Hair follicular keratinocyte (primary cell): Measurements from ENCODE around the gene TMEM114. TPM values are rescaled to one million over a fixed set of nuclear protein-coding genes. Genes with fewer than 3 reads are reported as not detected.

ENCODE experiments used
- total RNA-seq: library from RNA; depleted of rRNA; stranded (reverse); fragments of >200 nt; gene quantifications from 2 replicates; pipeline ENCODE4 v1.2.3, GENCODE V29; 2015

TMEM114 gene
- total RNA-seq: not detected in 2 replicates

DNA sequence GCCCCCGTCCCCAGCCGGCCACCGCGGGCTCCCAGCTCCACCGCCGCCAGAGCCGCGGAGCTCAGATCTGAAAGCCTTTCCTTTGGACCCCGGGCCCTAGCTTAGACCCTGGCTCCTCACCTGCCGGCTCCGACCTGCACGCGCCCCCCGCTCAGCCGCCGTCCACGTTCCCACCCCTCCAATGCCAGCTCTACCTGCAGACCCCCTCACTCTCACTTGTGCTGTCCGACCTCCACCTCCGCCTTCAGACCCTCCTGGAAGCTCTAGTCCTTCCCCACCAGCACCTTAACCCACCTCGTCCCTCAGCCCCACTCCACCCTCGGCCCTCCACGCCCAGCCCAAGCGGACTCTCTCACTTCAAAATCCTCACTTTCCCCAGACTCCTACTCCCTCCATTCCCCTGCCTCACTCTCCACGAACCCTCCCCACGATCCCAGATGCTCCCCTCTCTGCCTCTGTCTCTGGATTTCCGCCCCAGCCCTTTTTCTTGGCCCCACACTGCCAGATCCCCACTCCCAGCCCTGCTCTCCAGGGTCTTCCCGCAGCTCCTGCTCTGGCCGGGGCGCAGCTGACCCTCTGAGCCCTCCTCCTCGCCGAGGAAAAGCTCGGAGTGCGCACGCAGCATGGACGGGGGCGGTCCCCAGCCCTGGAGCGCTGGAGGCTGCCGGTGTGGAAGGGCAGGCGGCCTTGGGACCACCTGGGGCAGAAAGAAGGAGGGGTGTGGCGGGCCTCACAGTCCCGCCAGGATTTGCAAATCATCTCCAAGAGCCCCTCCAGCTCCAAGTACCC is at the start of gene TMEM114:
TSS of gene TMEM114 (minus strand) at position 612 of the 789 bp plus-strand sequence. CDS start 673 bp downstream, outside the sequence.

DNA sequence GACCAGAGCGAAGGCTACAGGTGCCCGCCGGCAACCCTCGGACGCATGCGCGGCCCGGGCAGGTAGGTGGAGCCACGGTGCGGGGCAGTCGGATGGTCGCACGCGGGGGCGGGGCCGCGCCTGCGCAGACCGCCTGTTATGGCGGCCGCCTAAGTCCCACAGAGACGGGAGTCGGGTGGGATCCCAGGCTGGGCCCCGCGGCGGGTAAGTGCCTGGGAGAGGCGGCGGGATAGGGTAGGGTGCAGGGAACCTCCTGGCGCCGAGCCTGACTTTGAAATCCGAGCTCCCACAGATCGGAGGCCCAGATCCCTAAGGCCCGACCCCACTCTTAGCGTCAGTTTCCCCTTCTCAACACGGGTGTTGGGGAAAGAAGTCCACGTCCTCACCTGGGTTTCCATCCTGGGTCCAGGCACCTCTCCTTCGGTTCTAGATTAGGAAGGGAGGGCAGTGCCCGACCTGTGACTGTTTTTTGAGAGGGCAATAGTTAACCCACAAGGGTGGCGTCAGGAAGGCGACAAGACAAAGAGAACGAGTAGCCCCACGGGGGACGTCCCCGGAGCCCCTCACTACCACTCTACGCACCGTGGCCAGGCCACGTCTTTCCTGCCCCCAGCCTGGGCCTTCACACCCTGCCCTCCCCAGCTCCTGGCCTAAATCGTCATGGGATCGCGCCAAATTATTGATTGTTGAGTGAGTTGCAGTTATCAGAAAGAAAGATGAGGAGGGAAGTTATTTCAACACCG is 31.4 kb upstream of the TMEM114 start, which contains the start of gene METTL22:
TSS of gene METTL22 (plus strand) at position 127 of the 743 bp plus-strand sequence. CDS start 3,968 bp downstream, outside the sequence.

Other genes with a start within 250 kb of the TMEM114 start
- gene METTL22, start 31.2 kb upstream of the TMEM114 start, total RNA-seq: 21.1 and 23.4 TPM in 2 replicates
- 3.7 and 4.5 TPM in 2 replicates for gene ABAT, start 84.1 kb upstream of the TMEM114 start, total RNA-seq
- 6.4 and 7.7 TPM in 2 replicates for gene TMEM186, start 207.1 kb upstream of the TMEM114 start, total RNA-seq
- gene PMM2, start 207.3 kb upstream of the TMEM114 start, total RNA-seq: 38.1 and 45.6 TPM in 2 replicates